Measurements from ENCODE around the gene FRMPD1.
A peak's percentile ranks its signal among the peaks of the same experiment; 100 is the strongest.

The FRMPD1 gene

DNA sequence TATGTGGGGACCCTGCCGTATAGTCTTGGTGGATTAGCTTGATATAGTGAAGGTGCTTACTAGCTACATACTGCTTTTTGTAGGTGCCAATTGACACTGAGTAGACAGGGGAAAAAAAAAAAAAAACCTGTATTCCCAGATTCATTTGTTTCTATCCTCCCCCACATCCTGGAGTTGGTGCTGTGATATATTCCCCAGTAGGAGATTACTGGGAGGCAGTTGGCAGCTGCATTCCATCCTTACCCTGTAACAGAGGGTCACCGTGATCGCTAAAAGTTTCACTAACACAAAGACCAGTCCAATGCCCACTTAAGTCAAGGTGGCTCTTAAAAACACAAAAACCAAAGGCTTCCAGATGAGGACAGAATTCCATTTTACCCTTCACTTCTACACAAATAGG lies 30.9 kb upstream of the FRMPD1 start:
- H3K36me3 Mint-ChIP-seq (ENCODE audit: insufficient read depth): no peaks in the 10 kb centered on the region
- H3K27me3 Mint-ChIP-seq: no peaks in the 10 kb centered on the region
- ATAC-seq (replicated peaks; ENCODE audit: extremely low read depth, poor library complexity, severe bottlenecking) (no peak), DNase-seq (ENCODE audit: low spot score in 2 of 2) (no peak)
- no peaks in the 10 kb centered on the region for H3K9me3 Mint-ChIP-seq
- no peak overlapping the region for H3K4me3 Mint-ChIP-seq
- no peaks in the 10 kb centered on the region for H3K4me1 Mint-ChIP-seq
- H3K27ac Mint-ChIP-seq (ENCODE audit: low read depth): no peak overlapping the region

DNA sequence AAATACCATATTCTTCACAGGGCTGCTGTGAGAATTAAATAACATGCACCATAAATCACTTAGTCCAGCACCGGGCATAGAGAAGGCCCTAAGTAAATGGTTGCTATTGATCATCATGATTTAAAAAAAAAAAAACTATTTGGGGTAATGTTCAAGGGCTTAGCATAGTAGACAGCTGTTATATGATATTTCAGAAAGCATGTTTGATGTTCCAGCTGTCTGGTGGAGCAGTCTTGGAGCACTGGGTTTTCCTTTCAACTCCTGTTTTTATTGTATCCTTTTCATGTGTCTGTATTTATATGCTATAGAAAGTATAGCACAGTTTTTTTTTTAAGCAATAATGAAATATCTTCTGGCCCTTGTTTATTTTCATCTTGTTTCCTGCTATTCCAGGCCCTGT lies 30.4 kb upstream of the FRMPD1 start:
- H3K4me3 Mint-ChIP-seq: no peak overlapping the region
- H3K4me1 Mint-ChIP-seq: no peaks in the 10 kb centered on the region
- H3K27me3 Mint-ChIP-seq: no peaks in the 10 kb centered on the region
- ATAC-seq (replicated peaks; ENCODE audit: extremely low read depth, poor library complexity, severe bottlenecking) (no peak), DNase-seq (ENCODE audit: low spot score in 2 of 2) (no peak)
- no peaks in the 10 kb centered on the region for H3K9me3 Mint-ChIP-seq
- no peak overlapping the region for H3K27ac Mint-ChIP-seq (ENCODE audit: low read depth)
- H3K36me3 Mint-ChIP-seq (ENCODE audit: insufficient read depth): no peaks in the 10 kb centered on the region

DNA sequence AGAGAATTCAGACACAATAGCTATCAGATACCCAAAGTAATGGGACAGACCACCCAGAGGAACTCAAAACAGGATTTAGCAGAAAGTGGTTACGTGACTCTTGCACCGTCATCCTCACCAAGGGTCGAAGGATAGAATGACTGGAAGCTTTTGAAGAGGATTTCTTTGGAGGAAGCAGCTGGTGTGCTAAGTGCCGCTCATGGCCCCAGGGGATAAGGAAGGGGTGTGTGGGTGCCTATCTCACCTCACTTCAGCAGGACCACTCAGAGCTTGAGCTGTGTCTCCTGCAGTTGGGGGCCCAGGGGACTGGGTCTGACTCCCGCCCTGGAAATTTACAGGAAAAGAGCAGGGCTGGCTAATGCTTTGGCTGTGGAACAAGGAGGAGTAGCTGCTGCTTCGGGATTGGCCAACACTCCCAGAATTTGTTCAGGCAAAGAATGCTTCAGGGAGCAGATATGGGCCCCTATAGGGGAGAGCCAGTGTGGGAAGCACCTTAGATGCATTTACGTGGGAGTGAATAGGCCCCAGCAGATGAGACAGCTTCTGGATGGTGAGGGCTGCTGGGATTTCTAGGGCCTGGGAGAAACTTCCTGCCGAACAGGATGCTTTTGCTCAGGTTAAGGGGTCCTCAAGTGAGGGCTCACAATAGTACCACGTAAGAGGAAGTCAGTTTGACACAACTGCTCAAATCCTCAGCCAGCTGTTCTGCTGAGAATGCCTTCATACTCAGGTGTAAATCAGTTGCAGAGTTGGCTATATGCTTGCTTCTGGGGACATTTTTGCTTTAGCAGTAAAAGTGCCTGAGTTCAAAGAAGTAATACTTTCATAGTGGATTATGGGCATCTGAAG lies 29.3 kb upstream of the FRMPD1 start:
- DNase-seq (ENCODE audit: low spot score in 2 of 2): no peak
- ATAC-seq (replicated peaks; ENCODE audit: extremely low read depth, poor library complexity, severe bottlenecking): no peak
- Mint-ChIP-seq H3K9me3 (no peaks in the 10 kb centered on the region), H3K36me3 (ENCODE audit: insufficient read depth) (no peaks in the 10 kb centered on the region), H3K27ac (ENCODE audit: low read depth) (no peak overlapping the region), H3K4me3 (no peak overlapping the region), H3K4me1 (no peaks in the 10 kb centered on the region), H3K27me3 (no peaks in the 10 kb centered on the region)

DNA sequence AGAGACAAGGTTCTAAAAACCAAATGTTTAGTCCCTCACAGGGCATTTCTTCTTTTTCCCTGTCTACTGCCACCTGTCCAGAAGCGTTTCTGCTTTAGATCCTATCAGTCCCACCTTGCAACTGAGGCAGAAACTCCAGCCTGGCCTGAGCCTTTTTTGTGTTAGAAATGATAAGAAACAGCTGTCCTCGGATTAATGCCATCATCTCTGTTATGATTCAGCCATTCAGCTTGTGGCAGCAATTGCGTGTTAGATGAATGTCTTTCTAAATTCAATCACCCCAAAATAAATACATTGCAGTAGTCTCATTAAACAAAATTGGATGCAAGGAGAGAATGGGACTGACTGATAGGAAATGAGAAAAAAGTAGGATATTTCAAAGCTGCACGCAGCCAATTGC lies 28.3 kb upstream of the FRMPD1 start:
- no peak for ATAC-seq (replicated peaks; ENCODE audit: extremely low read depth, poor library complexity, severe bottlenecking)
- DNase-seq (ENCODE audit: low spot score in 2 of 2): no peak
- Mint-ChIP-seq H3K36me3 (ENCODE audit: insufficient read depth) (no peaks in the 10 kb centered on the region), H3K27me3 (no peaks in the 10 kb centered on the region), H3K9me3 (no peaks in the 10 kb centered on the region), H3K27ac (ENCODE audit: low read depth) (no peak overlapping the region), H3K4me1 (no peaks in the 10 kb centered on the region), H3K4me3 (no peak overlapping the region)

DNA sequence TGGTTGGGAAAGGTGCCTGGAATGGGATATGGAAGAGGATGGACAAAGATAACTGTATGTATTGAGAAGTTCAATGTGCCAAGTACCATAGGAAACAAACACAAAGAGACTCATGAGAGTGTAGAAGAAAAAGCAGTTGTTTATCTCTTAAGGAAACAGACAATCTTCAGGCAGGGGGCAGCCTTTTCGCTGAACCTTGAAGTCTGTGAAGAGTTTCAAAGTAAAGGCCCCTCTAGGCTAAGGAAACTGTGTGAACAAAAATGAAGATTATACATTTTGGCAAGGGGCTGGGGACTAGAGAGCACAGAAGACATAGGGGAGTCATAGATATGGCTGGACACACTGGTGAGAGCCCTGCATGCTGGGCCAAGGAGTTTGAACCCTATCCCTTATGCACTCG lies 27.5 kb upstream of the FRMPD1 start:
- Mint-ChIP-seq H3K4me3 (no peak overlapping the region), H3K27me3 (no peaks in the 10 kb centered on the region), H3K4me1 (no peaks in the 10 kb centered on the region), H3K27ac (ENCODE audit: low read depth) (no peak overlapping the region), H3K9me3 (no peaks in the 10 kb centered on the region), H3K36me3 (ENCODE audit: insufficient read depth) (no peaks in the 10 kb centered on the region)
- DNase-seq (ENCODE audit: low spot score in 2 of 2) (no peak), ATAC-seq (replicated peaks; ENCODE audit: extremely low read depth, poor library complexity, severe bottlenecking) (no peak)

DNA sequence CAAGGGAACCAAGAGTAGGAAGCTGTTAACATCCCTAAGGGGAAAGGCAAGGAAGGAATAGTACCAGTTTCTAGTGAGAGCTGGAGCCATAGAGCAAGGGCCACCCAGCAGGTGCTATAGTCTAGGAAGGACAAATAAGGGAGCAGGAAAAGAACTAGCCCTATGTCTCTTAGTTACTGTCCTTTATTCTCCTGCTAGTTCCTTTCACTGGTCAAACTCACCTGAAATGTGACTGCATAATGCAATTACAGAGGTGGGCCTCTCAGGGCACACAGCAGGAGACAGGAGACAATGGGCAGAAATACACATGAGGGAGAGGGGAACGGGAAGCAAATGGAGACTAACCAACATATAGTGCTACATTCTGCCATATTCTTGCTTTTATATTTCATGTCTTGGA lies 26.7 kb upstream of the FRMPD1 start:
- no peaks in the 10 kb centered on the region for H3K4me1 Mint-ChIP-seq
- H3K27ac Mint-ChIP-seq (ENCODE audit: low read depth): no peak overlapping the region
- H3K9me3 Mint-ChIP-seq: no peaks in the 10 kb centered on the region
- ATAC-seq (replicated peaks; ENCODE audit: extremely low read depth, poor library complexity, severe bottlenecking): no peak
- H3K36me3 Mint-ChIP-seq (ENCODE audit: insufficient read depth): no peaks in the 10 kb centered on the region
- no peaks in the 10 kb centered on the region for H3K27me3 Mint-ChIP-seq
- H3K4me3 Mint-ChIP-seq: no peak overlapping the region
- no peak for DNase-seq (ENCODE audit: low spot score in 2 of 2)

DNA sequence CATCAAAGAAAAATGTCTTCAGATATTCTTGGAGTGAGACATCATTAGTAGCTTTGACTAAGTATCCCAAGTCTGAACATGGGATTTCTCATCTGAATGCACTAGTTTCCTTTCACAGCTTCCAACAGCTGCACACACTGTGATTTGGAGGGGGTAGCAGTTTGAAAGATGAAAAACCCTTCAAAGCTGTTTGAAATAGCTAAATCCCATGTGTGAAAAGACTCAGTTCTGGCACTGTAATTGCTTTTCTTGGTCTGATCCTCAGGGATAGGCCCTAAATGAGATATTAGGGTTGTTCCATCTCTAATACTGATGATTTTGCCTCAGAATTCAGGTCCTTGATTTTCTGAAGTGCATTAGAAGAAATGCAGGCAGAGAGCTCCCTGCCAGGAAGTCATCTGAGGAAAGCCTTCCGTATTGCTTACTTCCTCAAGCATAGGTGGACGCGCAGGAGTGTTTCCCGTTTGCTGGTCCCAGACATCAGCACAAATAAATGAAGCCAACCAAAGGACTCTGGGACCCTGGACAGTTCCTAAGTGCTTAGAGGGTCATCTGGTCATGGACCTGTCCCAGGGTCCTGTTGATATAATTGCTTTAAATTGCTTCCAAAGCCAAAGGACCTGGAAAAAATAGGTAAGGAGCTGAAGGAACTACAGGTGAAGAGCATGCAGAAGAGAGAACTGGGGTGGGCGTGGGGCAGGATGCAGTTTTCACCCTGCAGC lies 25.6 kb upstream of the FRMPD1 start:
- Mint-ChIP-seq H3K27ac (ENCODE audit: low read depth) (no peak overlapping the region), H3K27me3 (no peaks in the 10 kb centered on the region), H3K4me1 (no peaks in the 10 kb centered on the region), H3K4me3 (no peak overlapping the region), H3K36me3 (ENCODE audit: insufficient read depth) (no peaks in the 10 kb centered on the region), H3K9me3 (no peaks in the 10 kb centered on the region)
- DNase-seq (ENCODE audit: low spot score in 2 of 2) (no peak), ATAC-seq (replicated peaks; ENCODE audit: extremely low read depth, poor library complexity, severe bottlenecking) (no peak)

DNA sequence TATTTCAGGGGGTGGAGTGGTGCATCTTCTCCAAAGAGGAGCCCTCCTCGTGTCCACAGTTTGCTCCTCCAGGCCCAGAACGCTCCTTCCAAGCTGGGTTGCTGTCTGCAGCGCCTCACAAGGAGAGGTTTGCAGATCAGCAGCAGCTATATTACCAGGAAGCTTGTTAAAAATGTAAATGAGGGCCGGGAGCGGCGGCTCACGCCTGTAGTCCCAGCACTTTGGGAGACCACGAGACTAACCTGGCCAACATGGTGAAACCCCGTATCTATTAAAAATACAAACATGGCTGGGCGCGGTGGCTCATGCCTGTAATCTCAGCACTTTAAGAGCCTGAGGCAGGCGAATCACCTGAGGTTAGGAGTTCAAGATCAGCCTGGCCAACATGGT lies 25.0 kb upstream of the FRMPD1 start:
- Mint-ChIP-seq H3K27me3 (no peaks in the 10 kb centered on the region), H3K36me3 (ENCODE audit: insufficient read depth) (no peaks in the 10 kb centered on the region), H3K9me3 (no peaks in the 10 kb centered on the region), H3K4me1 (no peaks in the 10 kb centered on the region), H3K4me3 (no peak overlapping the region), H3K27ac (ENCODE audit: low read depth) (no peak overlapping the region)
- no peak for DNase-seq (ENCODE audit: low spot score in 2 of 2)
- no peak for ATAC-seq (replicated peaks; ENCODE audit: extremely low read depth, poor library complexity, severe bottlenecking)

DNA sequence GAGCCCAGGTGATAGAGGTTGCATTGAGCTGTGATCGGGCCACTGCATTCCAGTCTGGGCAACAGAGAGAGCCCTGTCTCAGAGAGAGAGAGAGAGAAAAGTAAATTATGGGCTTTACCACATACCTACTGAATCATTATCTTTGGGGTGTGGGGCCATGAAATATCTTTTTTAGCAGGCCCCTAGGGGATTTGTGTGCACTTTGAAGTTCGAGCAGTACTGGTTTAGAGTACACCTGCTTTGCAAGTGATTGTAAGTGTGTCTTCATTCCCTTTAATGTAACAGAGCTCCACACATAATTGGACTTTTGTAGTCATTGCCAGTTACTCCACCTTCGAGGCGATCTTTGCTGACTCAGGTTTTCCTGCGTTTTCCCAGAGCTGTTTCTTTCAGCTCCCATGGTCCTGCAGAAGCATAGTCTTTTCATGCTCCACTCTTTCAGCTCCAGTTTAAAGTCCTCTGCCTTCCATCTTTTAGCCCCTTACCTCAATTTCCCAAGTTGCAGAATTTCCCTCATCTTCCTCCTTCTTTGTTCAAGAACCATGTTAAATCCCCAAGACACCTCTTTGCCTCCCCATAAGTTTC lies 24.0 kb upstream of the FRMPD1 start:
- ATAC-seq (replicated peaks; ENCODE audit: extremely low read depth, poor library complexity, severe bottlenecking): no peak
- H3K9me3 Mint-ChIP-seq: no peaks in the 10 kb centered on the region
- no peaks in the 10 kb centered on the region for H3K36me3 Mint-ChIP-seq (ENCODE audit: insufficient read depth)
- H3K27me3 Mint-ChIP-seq: no peaks in the 10 kb centered on the region
- DNase-seq (ENCODE audit: low spot score in 2 of 2): no peak
- no peaks in the 10 kb centered on the region for H3K4me1 Mint-ChIP-seq
- H3K4me3 Mint-ChIP-seq: no peak overlapping the region
- peak overlapping the region; percentile 7 for H3K27ac Mint-ChIP-seq (ENCODE audit: low read depth)

DNA sequence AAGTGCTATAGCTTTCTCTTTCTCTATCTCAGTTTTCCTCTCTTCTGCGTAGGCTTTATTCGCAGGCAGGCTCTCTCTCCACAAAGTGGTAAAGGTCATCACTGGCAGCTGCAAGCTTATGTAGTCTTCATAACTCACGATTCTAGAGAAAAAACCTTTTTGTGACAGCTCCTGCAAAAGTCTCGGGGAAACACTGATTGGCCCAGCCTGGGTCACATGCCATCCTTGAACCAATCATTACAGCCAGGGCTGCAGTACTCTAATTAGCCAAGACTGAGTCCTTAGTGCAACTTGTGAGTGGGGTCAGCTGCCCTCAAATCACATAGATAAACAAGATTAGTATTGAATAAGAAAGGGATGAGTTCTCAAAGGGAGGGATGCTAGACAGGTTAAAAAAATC lies 18.3 kb upstream of the FRMPD1 start:
- Mint-ChIP-seq H3K4me1 (no peaks in the 10 kb centered on the region), H3K4me3 (no peak overlapping the region), H3K27me3 (peaks cover 24% of the 10 kb centered on the region), H3K27ac (ENCODE audit: low read depth) (no peak overlapping the region), H3K36me3 (ENCODE audit: insufficient read depth) (no peaks in the 10 kb centered on the region), H3K9me3 (no peaks in the 10 kb centered on the region)
- DNase-seq (ENCODE audit: low spot score in 2 of 2): no peak
- ATAC-seq (replicated peaks; ENCODE audit: extremely low read depth, poor library complexity, severe bottlenecking): no peak

DNA sequence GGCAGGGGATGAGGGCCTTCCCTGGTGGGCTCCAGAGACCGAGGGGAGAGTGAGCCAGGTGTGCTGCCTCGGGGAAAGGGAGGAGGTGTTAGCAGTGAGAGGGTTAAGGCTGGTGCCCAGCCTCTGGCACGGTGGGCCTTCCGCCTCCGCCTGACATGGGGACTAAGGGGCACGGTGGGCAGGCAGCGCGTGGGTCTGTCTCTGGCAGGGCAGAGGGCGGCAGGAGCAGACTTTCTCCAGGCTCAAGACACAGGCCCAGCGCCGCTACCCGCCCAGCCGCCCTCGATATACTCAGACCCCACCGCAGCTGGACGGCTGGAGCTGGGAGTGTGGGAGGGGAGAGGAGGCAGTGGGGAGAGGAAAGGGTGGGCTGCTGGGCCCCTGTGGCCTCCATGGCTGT lies 14.9 kb upstream of the FRMPD1 start:
- H3K27ac Mint-ChIP-seq (ENCODE audit: low read depth): no peak overlapping the region
- H3K9me3 Mint-ChIP-seq: no peaks in the 10 kb centered on the region
- no peaks in the 10 kb centered on the region for H3K4me1 Mint-ChIP-seq
- ATAC-seq (replicated peaks; ENCODE audit: extremely low read depth, poor library complexity, severe bottlenecking): no peak
- DNase-seq (ENCODE audit: low spot score in 2 of 2): no peak
- H3K36me3 Mint-ChIP-seq (ENCODE audit: insufficient read depth): no peaks in the 10 kb centered on the region
- H3K4me3 Mint-ChIP-seq: no peak overlapping the region
- peaks cover 24% of the 10 kb centered on the region for H3K27me3 Mint-ChIP-seq

DNA sequence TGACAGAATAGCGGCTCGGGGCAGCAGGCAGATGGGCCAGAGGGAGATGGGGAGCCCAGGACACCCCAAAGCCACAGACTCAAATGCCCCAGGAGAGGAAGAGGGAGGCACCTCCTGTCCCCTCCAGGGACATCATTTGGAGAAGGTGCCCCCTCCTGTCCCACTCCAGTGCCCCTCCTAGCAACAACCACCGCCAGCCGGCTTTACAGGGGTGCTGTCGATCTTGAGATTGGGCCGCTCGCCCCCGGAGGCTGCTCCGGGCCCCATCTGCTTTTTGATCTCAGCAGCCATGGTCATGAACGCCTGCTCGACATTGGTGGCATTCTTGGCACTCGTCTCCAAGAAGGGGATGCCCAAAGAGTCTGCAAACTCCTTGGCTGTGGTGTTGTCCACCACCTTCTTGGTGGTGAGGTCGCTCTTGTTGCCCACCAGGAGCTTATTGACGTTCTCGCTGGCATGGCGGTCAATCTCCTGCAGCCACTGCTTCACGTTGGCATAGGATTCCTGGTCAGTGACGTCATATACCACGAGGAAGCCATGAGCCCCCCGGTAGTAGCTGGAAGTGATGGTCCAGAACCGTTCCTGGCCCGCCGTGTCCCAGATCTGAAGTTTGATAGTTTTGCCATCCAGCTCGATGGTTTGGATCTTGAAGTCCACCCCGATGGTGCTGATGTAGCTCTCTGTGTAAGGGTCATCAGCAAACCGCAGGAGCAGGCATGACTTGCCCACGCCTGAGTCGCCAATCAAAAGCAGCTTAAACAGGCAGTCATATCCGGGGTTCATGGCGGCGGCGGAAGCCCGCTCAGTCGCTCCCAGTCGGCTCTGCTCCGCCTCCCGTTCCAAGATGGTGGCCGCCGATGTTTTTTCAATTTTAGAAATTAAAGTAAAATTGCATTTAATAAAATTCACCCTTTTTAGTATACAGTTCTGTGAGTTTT lies 14.0 kb upstream of the FRMPD1 start:
- Mint-ChIP-seq H3K27ac (ENCODE audit: low read depth) (no peak overlapping the region), H3K9me3 (no peaks in the 10 kb centered on the region), H3K4me3 (no peak overlapping the region), H3K36me3 (ENCODE audit: insufficient read depth) (no peaks in the 10 kb centered on the region), H3K27me3 (peaks cover 24% of the 10 kb centered on the region), H3K4me1 (no peaks in the 10 kb centered on the region)
- DNase-seq (ENCODE audit: low spot score in 2 of 2): no peak
- no peak for ATAC-seq (replicated peaks; ENCODE audit: extremely low read depth, poor library complexity, severe bottlenecking)

Measured in central memory CD8-positive, alpha-beta T cell (primary cell).